HEK293 (cell line): ENCODE results near the gene ZKSCAN4.

Source experiments
- CTCF ChIA-PET: fragments of 350-600 bp; formaldehyde crosslinking; extraction: SDS; loops from one replicate; lab custom pipeline; 2021; ENCODE audit warnings: antibody characterized with exemption; lab: Yijun Ruan, JAX
- POLR2A ChIA-PET: fragments of 300-600 bp; formaldehyde crosslinking; extraction: SDS; loops from one replicate; lab custom pipeline; 2020; ENCODE audit warnings: antibody characterized with exemption, inconsistent platforms; lab: Yijun Ruan, JAX
- H3K27ac ChIP-seq: fragments of 200-500 bp; sonication (Bioruptor generic); 2 replicates; pipeline ENCODE4 v1.5.1; 2014; ENCODE audit warnings: low read depth, low read length, control low read depth, inconsistent platforms; ENCODE audit errors: extremely low read depth
- H3K36me3 ChIP-seq, 2 experiments: fragments of 200-500 bp in 1 of 2; sonication (Bioruptor generic) in 1 of 2; 1 replicate in 1 of 2; 2 replicates in 1 of 2; pipeline ENCODE4 v1.5.1; 2014 to 2017; ENCODE audit warnings: inconsistent platforms in 2 of 2, low read length in 2 of 2; ENCODE audit not compliant: control insufficient read depth in 2 of 2, insufficient read depth in 1 of 2
- H3K4me1 ChIP-seq: fragments of 200-500 bp; sonication (Bioruptor generic); 2 replicates; pipeline ENCODE4 v1.5.1; 2014; ENCODE audit warnings: mild to moderate bottlenecking, low read length, inconsistent platforms; ENCODE audit not compliant: control insufficient read depth, insufficient read depth
- H3K4me3 ChIP-seq: 2 replicates; pipeline ENCODE4 v1.5.1; 2011; ENCODE audit warnings: low read depth, mild to moderate bottlenecking, control low read depth, low read length, moderate library complexity
- H3K9me3 ChIP-seq: fragments of 200-500 bp; sonication (Bioruptor generic); 2 replicates; pipeline ENCODE4 v1.5.1; 2014; ENCODE audit warnings: low read depth, low read length, inconsistent platforms; ENCODE audit not compliant: control insufficient read depth, insufficient read depth
- EGR2 ChIP-seq: fragments of 450-650 bp; formaldehyde crosslinking; IDR thresholded peaks from 2 replicates; pipeline ENCODE4 v1.5.1; 2016; ENCODE audit warnings: low read depth, missing biosample characterization, missing genetic modification characterization
- HOXC10 ChIP-seq: sonication (generic); formaldehyde crosslinking; IDR thresholded peaks from 2 replicates; pipeline ENCODE4 v1.8.1; 2023; ENCODE audit warnings: mild to moderate bottlenecking, missing genetic modification reagents
- OSR2 ChIP-seq: fragments of 450-650 bp; formaldehyde crosslinking; IDR thresholded peaks from 2 replicates; pipeline ENCODE4 v1.5.1; 2016; ENCODE audit warnings: missing biosample characterization, missing genetic modification characterization
- PRDM10 ChIP-seq: fragments of 450-650 bp; formaldehyde crosslinking; IDR thresholded peaks from 2 replicates; pipeline ENCODE4 v1.5.1; 2016; ENCODE audit warnings: missing biosample characterization, missing genetic modification characterization
- PRDM6 ChIP-seq: fragments of 450-650 bp; formaldehyde crosslinking; IDR thresholded peaks from 2 replicates; pipeline ENCODE4 v1.5.1; 2017; ENCODE audit warnings: missing biosample characterization, missing genetic modification characterization
- SP7 ChIP-seq: fragments of 450-650 bp; formaldehyde crosslinking; IDR thresholded peaks from 2 replicates; pipeline ENCODE4 v1.5.1; 2016; ENCODE audit warnings: missing biosample characterization, missing genetic modification characterization
- ZBTB6 ChIP-seq: fragments of 450-650 bp; formaldehyde crosslinking; IDR thresholded peaks from 2 replicates; pipeline ENCODE4 v1.5.1; 2017; ENCODE audit warnings: missing biosample characterization, missing genetic modification characterization
- ZNF10 ChIP-seq: fragments of 450-650 bp; formaldehyde crosslinking; IDR thresholded peaks from 2 replicates; pipeline ENCODE4 v1.5.1; 2017; ENCODE audit warnings: missing biosample characterization, missing genetic modification characterization
- ZNF184 ChIP-seq: fragments of 450-650 bp; IDR thresholded peaks from 2 replicates; pipeline ENCODE4 v1.5.1; 2018; ENCODE audit warnings: missing biosample characterization, mild to moderate bottlenecking, missing genetic modification characterization
- ZNF24 ChIP-seq: fragments of 450-650 bp; formaldehyde crosslinking; IDR thresholded peaks from 2 replicates; pipeline ENCODE4 v1.5.1; 2016; ENCODE audit warnings: missing biosample characterization, missing genetic modification characterization
- ZNF292 ChIP-seq: fragments of 450-650 bp; formaldehyde crosslinking; IDR thresholded peaks from 2 replicates; pipeline ENCODE4 v1.5.1; 2016; ENCODE audit warnings: low read depth, missing biosample characterization, missing genetic modification characterization, borderline replicate concordance
- ZNF335 ChIP-seq: fragments of 450-650 bp; formaldehyde crosslinking; conservative IDR thresholded peaks from 2 replicates; pipeline ENCODE4 v1.5.1; 2016; ENCODE audit warnings: missing biosample characterization, missing genetic modification characterization
- ZNF529 ChIP-seq: fragments of 450-650 bp; formaldehyde crosslinking; IDR thresholded peaks from 2 replicates; pipeline ENCODE4 v1.5.1; 2017; ENCODE audit warnings: missing genetic modification characterization, missing biosample characterization; ENCODE audit not compliant: insufficient replicate concordance
- ZNF629 ChIP-seq: fragments of 450-650 bp; formaldehyde crosslinking; IDR thresholded peaks from 2 replicates; pipeline ENCODE4 v1.5.1; 2017; ENCODE audit warnings: missing biosample characterization, missing genetic modification characterization
- ZNF660 ChIP-seq: fragments of 450-650 bp; IDR thresholded peaks from 2 replicates; pipeline ENCODE4 v1.5.1; 2018; ENCODE audit warnings: missing biosample characterization, mild to moderate bottlenecking, missing genetic modification characterization
- ZNF785 ChIP-seq: fragments of 450-650 bp; formaldehyde crosslinking; IDR thresholded peaks from 2 replicates; pipeline ENCODE4 v1.5.1; 2016; ENCODE audit warnings: missing biosample characterization, missing genetic modification characterization

Gene ZKSCAN4

GRCh38 chr6:28264834-28265401 is 12.8 kb upstream of the ZKSCAN4 start:
- no peak for TF ChIP-seq ZNF10 (tag by site-specific recombination)
- TF ChIP-seq SP7 (tag by site-specific recombination): peak; percentile 22; the same call in 1 of the 2 replicates
- no peak for TF ChIP-seq ZNF529 (tag by site-specific recombination)
- no peak for TF ChIP-seq ZNF24 (tag by site-specific recombination)
- TF ChIP-seq PRDM6: peak; percentile 59
- TF ChIP-seq ZNF629: no peak
- 0 out of 2 replicates have a peak, but pooled peaks have one; percentile 7 for TF ChIP-seq OSR2 (tag by site-specific recombination)
- ChIA-PET POLR2A (interaction anchor here (0.9 to 3.4 kb wide), 3 partner anchors 12 to 141 kb away, joined by 3 to 62 read pairs (median 3); partner anchors contain the start of genes ZKSCAN4 and ZSCAN16), CTCF (interaction anchor here (0.5 to 1.2 kb wide), 4 partner anchors 19 to 237 kb away, joined by 3 to 4 read pairs (median 3); no protein-coding TSS in a partner anchor)
- Histone ChIP-seq H3K4me3 (no peak overlapping the region), H3K9me3 (no peaks in the 10 kb centered on the region), H3K36me3 (no peaks in the 10 kb centered on the region), H3K4me1 (peaks cover 20% of the 10 kb centered on the region; the same call in 1 of the 2 replicates), H3K27ac (no peak overlapping the region)

- no peak for TF ChIP-seq EGR2 (tag by site-specific recombination)
- no peak for TF ChIP-seq HOXC10
- no peak for TF ChIP-seq ZNF184 (tag by site-specific recombination)
- no peak for TF ChIP-seq ZNF785 (tag by site-specific recombination)
- peak; percentile 91 for TF ChIP-seq PRDM6
- TF ChIP-seq ZNF335 (tag by site-specific recombination): no peak
- TF ChIP-seq ZNF292: no peak
- TF ChIP-seq PRDM10 (tag by site-specific recombination): 0 out of 2 replicates have a peak, but pooled peaks have one; percentile 13
- TF ChIP-seq ZNF660 (tag by site-specific recombination): no peak
- TF ChIP-seq ZBTB6 (tag by site-specific recombination): no peak
- H3K27ac ChIP-seq: no peak overlapping the region
- ChIA-PET POLR2A (interaction anchor here (0.9 to 1.2 kb wide), 4 partner anchors 12 to 73 kb away, joined by 3 to 5 read pairs (median 4); partner anchors contain the start of genes PGBD1 and ZKSCAN4), CTCF (interaction anchor here (0.5 kb wide), 1 partner anchor 388 kb away, joined by 4 read pairs; no protein-coding TSS in a partner anchor)
- no peaks in the 10 kb centered on the region for H3K9me3 ChIP-seq
- H3K4me1 ChIP-seq: peaks cover 20% of the 10 kb centered on the region; the same call in 1 of the 2 replicates
- no peaks in the 10 kb centered on the region for H3K36me3 ChIP-seq
- H3K4me3 ChIP-seq: no peak overlapping the region
Measured at GRCh38 chr6:28263922-28264321, 11.9 kb upstream of the ZKSCAN4 start.
